ENCODE results near the gene INTS2.

- TF ChIP-seq, protein P1, sequence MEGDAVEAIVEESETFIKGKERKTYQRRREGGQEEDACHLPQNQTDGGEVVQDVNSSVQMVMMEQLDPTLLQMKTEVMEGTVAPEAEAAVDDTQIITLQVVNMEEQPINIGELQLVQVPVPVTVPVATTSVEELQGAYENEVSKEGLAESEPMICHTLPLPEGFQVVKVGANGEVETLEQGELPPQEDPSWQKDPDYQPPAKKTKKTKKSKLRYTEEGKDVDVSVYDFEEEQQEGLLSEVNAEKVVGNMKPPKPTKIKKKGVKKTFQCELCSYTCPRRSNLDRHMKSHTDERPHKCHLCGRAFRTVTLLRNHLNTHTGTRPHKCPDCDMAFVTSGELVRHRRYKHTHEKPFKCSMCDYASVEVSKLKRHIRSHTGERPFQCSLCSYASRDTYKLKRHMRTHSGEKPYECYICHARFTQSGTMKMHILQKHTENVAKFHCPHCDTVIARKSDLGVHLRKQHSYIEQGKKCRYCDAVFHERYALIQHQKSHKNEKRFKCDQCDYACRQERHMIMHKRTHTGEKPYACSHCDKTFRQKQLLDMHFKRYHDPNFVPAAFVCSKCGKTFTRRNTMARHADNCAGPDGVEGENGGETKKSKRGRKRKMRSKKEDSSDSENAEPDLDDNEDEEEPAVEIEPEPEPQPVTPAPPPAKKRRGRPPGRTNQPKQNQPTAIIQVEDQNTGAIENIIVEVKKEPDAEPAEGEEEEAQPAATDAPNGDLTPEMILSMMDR (IDR thresholded peaks at IDR 0.05): no peak
- no peak for TF ChIP-seq POLR2AphosphoS5 (IDR thresholded peaks at IDR 0.05)
Measured at GRCh38 chr17:61822326-61823285, 105.2 kb downstream of the INTS2 start.

Measured in suprapubic skin (tissue), 3 donors.